HepG2 (cell line): ENCODE measurements around the gene PIP5K1A. TPM values are rescaled to one million over a fixed set of nuclear protein-coding genes. Genes with fewer than 3 reads are reported as not detected.

Source experiments
- AHDC1 ChIP-seq: sonication (generic); formaldehyde crosslinking; IDR thresholded peaks from 2 replicates; pipeline ENCODE4 v1.5.1; 2020; ENCODE audit warnings: mild to moderate bottlenecking, missing genetic modification reagents, borderline replicate concordance
- FOXK2 ChIP-seq: fragments of 450-650 bp; IDR thresholded peaks from 2 replicates; pipeline ENCODE4 v1.6.1; 2016
- ISX ChIP-seq: sonication (generic); formaldehyde crosslinking; conservative IDR thresholded peaks from 2 replicates; pipeline ENCODE4 v1.5.0; 2020; ENCODE audit warnings: missing genetic modification reagents
- KIAA2018 ChIP-seq: sonication (generic); formaldehyde crosslinking; IDR thresholded peaks from 2 replicates; pipeline ENCODE4 v1.5.0; 2020; ENCODE audit warnings: mild to moderate bottlenecking, missing genetic modification reagents, borderline replicate concordance
- STAT6 ChIP-seq: sonication (generic); formaldehyde crosslinking; IDR thresholded peaks from 2 replicates; pipeline ENCODE4 v1.4.0; 2020; ENCODE audit warnings: missing genetic modification reagents, mild to moderate bottlenecking, borderline replicate concordance
- TP53 ChIP-seq: sonication (generic); formaldehyde crosslinking; conservative IDR thresholded peaks from 2 replicates; pipeline ENCODE4 v1.4.0; 2020; ENCODE audit warnings: missing genetic modification reagents
- ZNF280B ChIP-seq: sonication (generic); formaldehyde crosslinking; IDR thresholded peaks from 2 replicates; pipeline ENCODE4 v1.5.0; 2020; ENCODE audit warnings: missing genetic modification reagents, mild to moderate bottlenecking, borderline replicate concordance
- ZNF337 ChIP-seq: sonication (generic); formaldehyde crosslinking; IDR thresholded peaks from 2 replicates; pipeline ENCODE4 v1.5.1; 2020; ENCODE audit warnings: missing genetic modification reagents, low read depth, mild to moderate bottlenecking, borderline replicate concordance
- ZNF33A ChIP-seq: sonication (generic); formaldehyde crosslinking; IDR thresholded peaks from 2 replicates; pipeline ENCODE4 v1.5.1; 2020; ENCODE audit warnings: missing genetic modification reagents, mild to moderate bottlenecking, moderate library complexity, borderline replicate concordance
- polyA plus RNA-seq, 8 experiments: library from polyadenylated mRNA; depleted of rRNA in 3 of 8; stranded (reverse) in 7 of 8; unstranded in 1 of 8; fragments of >200 nt; fragmentation: Illumina TruSeq in 4 of 8; extraction: Trizol in 4 of 8; gene quantifications; 2 replicates each; pipeline versions ENCODE4 v1.2.1 to v1.2.3, GENCODE V29; 2011 to 2016; ENCODE audit warnings: low read depth in 4 of 8, missing spikeins in 1 of 8, mixed read lengths in 1 of 8; ENCODE audit not compliant: insufficient read depth in 1 of 8
- total RNA-seq, 5 experiments: library from RNA; depleted of rRNA; stranded (reverse); fragments of >200 nt; fragmentation: Illumina TruSeq; extraction: Trizol; gene quantifications; 2 replicates each; pipeline ENCODE4 v1.2.3, GENCODE V29; 2016; ENCODE audit warnings: low read depth in 1 of 5

The PIP5K1A gene
- total and polyA plus RNA-seq, 2 of the 13 experiments (the other 11 are each of a cell fraction or from before 2014, with no cell fraction given), result 45.3 to 65.1 TPM

GRCh38 chr1:151281225-151281968 is 83.0 kb downstream of the PIP5K1A start (continued):
- TF ChIP-seq AHDC1 (CRISPR knock-in tag) (no peak), ZNF337 (CRISPR knock-in tag) (no peak), ZNF280B (peak; percentile 77; the same call in 1 of the 2 replicates), FOXK2 (no peak), ZNF33A (no peak), ISX (CRISPR knock-in tag) (no peak), TP53 (CRISPR knock-in tag) (no peak), KIAA2018 (no peak), STAT6 (CRISPR knock-in tag) (no peak)
